BE2C (cell line): ENCODE measurements around the gene GSAP.

Source experiments
- DNase-seq: peaks from one replicate; pipeline ENCODE4 v3.0.0-alpha.2; 2020
- H3K27me3 ChIP-seq: fragments of 250-450 bp; sonication (Bioruptor Pico); 2 replicates; pipeline ENCODE4 v1.5.1; 2020; ENCODE audit warnings: mild to moderate bottlenecking
- H3K36me3 ChIP-seq: fragments of 250-450 bp; sonication (Bioruptor Pico); 2 replicates; pipeline ENCODE4 v1.5.1; 2020; ENCODE audit warnings: mild to moderate bottlenecking
- H3K4me1 ChIP-seq: fragments of 250-450 bp; sonication (Bioruptor Pico); 2 replicates; pipeline ENCODE4 v1.5.1; 2020
- H3K4me3 ChIP-seq: 2 replicates; pipeline ENCODE4 v1.5.1; 2011; ENCODE audit warnings: low read depth, low read length
- H3K9me3 ChIP-seq: fragments of 250-450 bp; sonication (Bioruptor Pico); 2 replicates; pipeline ENCODE4 v1.5.1; 2020
- CTCF ChIP-seq: IDR thresholded peaks from 2 replicates; pipeline ENCODE4 v1.5.1; 2012; ENCODE audit warnings: mild to moderate bottlenecking, low read depth, low read length

The GSAP gene

DNA sequence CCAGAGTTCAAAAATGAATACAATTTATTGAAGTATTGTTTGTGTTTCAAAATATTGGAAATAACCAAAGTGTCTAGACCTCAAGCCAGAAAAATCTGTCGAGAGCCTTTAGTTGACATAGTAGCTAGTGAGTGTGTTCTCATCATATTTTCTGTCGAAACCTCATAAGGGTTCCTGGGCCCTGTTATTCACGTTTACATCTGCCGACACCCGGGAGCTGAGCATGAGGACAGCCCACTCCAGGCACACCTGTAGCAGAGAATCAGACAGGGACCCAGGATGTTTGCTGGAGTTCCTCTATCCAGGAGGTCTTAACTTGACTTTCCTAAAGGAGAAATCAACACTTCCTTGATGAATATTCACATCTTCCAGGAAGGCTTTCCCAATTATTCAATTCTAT, 144.4 kb downstream of the GSAP start:
- H3K27me3 ChIP-seq = no peaks in the 10 kb centered on the region
- TF ChIP-seq CTCF = no peak
- no peaks in the 10 kb centered on the region for H3K9me3 ChIP-seq
- no peak for DNase-seq
- H3K4me1 ChIP-seq = no peaks in the 10 kb centered on the region
- no peaks in the 10 kb centered on the region for H3K36me3 ChIP-seq
- no peak overlapping the region for H3K4me3 ChIP-seq

GRCh38 chr7:77270094-77270480, 146.1 kb downstream of the GSAP start:
- no peaks in the 10 kb centered on the region for H3K4me1 ChIP-seq

GRCh38 chr7:77269360-77270093, 146.6 kb downstream of the GSAP start:
- Histone ChIP-seq H3K4me3 (no peak overlapping the region), H3K36me3 (no peaks in the 10 kb centered on the region), H3K4me1 (no peaks in the 10 kb centered on the region), H3K9me3 (no peaks in the 10 kb centered on the region), H3K27me3 (no peaks in the 10 kb centered on the region)
- no peak for TF ChIP-seq CTCF
- DNase-seq = no peak

More at GRCh38 chr7:77270094-77270480, 146.1 kb downstream of the GSAP start:
- Histone ChIP-seq H3K36me3 (no peaks in the 10 kb centered on the region), H3K27me3 (no peaks in the 10 kb centered on the region), H3K9me3 (no peaks in the 10 kb centered on the region), H3K4me3 (no peak overlapping the region)
- DNase-seq = no peak
- TF ChIP-seq CTCF = no peak

GRCh38 chr7:77266291-77266794, 149.8 kb downstream of the GSAP start:
- TF ChIP-seq CTCF = no peak
- no peaks in the 10 kb centered on the region for H3K9me3 ChIP-seq
- no peak overlapping the region for H3K4me3 ChIP-seq
- no peaks in the 10 kb centered on the region for H3K4me1 ChIP-seq
- DNase-seq = no peak
- H3K36me3 ChIP-seq = no peaks in the 10 kb centered on the region
- no peaks in the 10 kb centered on the region for H3K27me3 ChIP-seq

DNA sequence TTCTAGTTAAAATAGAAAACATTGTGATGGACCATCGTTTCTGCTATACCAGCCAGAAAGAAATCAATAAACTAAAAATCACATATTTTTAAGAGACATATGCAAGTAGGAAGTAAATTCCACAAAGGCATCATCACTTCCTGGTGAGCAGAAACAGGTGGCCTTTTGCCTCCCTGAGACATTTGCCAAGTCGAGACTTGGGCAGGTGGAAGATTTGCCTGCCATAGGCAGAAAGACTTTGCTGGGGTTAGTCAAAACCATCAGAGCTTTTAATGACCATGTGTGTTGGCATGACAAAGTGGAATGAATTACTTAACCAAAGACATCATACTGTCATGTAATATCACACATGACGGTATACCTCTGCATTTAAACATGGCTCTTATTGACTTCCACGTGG, 150.5 kb downstream of the GSAP start:
- H3K9me3 ChIP-seq = no peaks in the 10 kb centered on the region
- no peaks in the 10 kb centered on the region for H3K4me1 ChIP-seq
- H3K4me3 ChIP-seq = no peak overlapping the region
- TF ChIP-seq CTCF = no peak
- no peak for DNase-seq
- no peaks in the 10 kb centered on the region for H3K27me3 ChIP-seq
- H3K36me3 ChIP-seq = no peaks in the 10 kb centered on the region

DNA sequence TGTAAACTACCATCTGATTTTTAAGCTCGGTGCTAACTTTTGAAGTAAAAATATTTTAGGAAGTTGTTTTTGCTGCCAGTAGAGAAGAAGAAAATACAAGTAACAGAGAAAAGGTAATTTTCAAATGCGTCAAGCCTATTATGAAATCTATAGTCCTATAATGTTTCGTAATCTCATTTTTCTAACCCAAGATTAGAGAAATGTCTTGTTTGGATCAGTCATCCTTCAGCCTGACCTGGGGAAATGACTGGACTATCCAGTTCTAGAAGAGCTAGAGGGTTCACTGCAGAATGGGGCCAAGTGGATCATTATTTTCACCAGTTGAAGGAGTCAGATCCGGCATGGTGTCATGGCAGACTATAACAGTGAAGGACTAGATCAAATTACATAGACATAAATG, 153.8 kb downstream of the GSAP start:
- no peaks in the 10 kb centered on the region for H3K36me3 ChIP-seq
- TF ChIP-seq CTCF = no peak

More for the DNA sequence above, 153.8 kb downstream of the GSAP start:
- DNase-seq = no peak
- Histone ChIP-seq H3K27me3 (no peaks in the 10 kb centered on the region), H3K4me1 (no peaks in the 10 kb centered on the region; the same call in 1 of the 2 replicates), H3K4me3 (no peak overlapping the region), H3K9me3 (no peaks in the 10 kb centered on the region)
